HG02623 (cell line): Measurements from ENCODE around the gene CCDC121.
"Not testable (repeated sequence)": the region's sequence is repeated elsewhere in the genome, so short reads cannot be mapped to it uniquely, and the experiment has no call there.

Source experiments
- ATAC-seq: cut with Tn5 transposase; IDR thresholded peaks from one replicate; pipeline ENCODE4 v1.9.1; 2021; ENCODE audit warnings: moderate library complexity; ENCODE audit not compliant: unreplicated experiment

CCDC121 gene

DNA sequence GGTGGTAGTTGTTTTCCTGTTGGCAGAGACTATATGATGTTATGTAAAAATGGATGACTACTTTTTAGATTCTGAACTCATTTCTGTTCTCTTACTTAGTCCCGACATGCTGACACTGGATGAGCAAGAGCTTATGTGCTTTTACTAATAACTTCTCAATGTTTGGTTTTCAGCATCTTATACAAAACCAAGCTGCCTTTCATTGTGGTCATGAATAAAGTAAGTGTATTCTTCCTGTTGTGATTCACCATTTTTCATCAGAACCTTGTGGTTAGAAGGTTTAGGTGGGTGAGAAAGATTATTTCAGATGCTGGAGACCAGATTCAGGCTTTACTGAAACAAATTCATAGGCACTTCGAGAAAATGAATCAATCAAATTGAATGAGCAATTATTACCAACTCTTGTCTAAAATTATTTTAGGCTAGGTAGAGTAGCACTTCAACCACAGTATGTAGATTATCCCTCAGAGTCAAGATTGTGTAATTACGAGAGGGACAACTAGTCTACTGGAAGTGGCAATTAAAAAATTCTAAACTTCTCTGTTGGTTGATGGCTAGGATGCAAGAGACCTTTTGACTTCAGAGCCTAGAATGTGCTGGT lies 9.3 kb upstream of the CCDC121 start:
- no peak for ATAC-seq

DNA sequence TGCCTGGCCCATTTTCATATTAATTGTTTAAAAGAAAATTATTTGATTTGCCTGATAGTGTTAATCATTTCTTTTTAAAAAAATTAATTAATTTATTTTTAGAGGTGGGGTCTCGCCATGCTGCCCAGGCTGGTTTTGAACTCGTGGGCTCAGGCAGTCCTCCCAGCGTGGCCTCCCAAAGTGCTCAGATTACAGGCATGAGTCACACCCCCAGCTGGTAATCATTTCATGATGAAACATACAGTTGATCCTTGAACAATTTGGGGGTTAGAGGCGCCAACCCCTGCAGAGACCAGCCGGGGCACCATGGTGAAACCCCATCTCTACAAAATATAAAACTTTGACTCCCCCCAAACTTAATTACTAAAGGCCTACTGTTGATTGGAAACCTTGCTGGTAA lies 8.0 kb upstream of the CCDC121 start:
- no peak for ATAC-seq

DNA sequence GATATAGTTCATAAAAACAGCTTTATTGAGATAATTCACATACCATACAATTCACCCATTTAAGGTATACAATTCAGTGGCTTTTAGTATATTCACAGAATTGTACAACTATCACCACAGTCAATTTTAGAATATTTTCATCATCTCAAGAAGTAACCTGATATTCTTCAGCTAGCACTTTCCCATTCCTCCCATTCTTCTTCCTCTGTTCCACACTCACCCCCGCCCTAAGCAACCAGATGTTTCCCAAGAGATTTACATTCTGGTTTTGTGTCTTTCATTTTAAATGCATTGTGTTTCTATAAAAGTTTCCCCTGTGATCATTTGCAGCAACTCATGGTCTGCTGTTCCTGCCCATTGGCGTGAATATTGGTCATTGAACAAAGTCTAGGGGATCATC lies 5.5 kb upstream of the CCDC121 start:
- ATAC-seq: no peak

DNA sequence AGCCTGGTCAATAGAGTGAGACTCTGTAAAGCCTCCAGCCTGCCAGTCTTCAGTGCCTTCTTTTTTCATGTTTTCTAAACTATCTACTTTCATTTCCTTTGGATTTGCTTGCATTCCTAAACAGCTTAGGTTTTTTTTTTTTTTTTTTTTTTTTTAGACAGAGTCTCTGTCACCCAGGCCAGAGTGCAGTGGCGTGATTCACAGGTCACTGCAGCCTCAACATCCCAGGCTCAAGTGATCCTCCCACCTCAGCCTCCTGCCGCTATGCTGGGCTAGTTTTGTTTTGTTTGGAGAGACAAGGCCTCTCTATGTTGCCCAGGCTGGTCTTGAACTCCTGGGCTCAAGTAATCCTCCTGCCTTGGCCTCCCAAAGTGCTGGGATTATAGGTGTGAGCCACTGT lies 1.4 kb upstream of the CCDC121 start:
- ATAC-seq: not testable (repeated sequence)

DNA sequence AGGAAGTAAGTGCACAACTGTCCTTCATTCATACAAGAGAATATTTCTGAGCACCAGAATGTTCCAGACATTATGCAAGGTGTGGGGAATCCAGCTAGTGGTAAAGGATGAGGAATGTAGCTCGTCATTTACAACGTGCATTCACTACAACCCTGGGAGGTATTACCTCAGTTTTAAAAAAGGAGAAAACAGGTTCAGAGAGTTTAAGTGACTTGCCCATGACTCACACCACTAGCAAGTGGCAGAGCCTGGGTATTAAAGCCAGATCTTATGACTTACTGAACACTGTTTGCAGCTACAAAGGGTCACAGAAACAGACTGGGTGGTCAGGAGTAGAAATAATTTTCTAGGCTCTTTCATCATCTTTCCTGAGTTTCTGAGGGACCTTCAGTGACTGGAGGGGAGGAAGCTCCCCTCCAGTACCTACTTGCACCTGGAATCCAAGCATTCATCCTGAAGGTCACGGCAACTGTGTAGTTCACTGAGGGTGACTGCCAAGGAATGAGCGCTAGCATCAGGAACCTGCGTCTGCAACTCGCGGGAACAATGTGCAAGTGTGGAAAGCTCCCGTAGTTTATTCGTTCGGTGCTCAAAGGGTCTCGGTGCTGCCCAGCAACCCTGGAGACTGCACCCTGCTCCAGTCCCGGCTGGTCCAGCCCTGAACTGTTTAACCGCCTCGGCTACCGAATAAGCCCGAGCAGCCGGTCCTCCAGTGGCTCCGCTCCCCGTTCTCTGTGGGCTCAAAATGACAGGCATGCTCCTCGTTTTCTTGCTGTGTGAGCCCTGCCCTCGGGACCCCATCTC lies 647 bp downstream of the CCDC121 start:
- no peak for ATAC-seq

DNA sequence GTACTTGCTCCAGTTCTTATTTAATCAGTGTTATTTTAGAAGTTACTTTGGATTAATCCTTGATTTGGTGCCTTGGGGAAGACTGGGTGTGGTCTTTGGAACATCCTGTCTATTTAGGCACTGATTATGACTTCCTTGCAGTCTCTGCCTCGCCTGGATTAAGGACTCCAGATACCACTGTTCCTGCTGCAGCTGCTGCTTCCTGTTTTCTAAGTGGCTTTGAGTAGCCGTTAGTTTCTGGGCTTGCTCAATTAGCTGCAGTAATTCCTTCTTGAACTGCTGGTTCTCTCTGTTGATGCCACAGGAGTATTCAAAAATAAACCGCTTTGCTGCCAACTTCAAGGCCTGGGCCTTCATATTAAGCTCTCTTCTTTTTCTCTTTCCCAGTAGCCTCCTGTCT lies 1.9 kb downstream of the CCDC121 start:
- not testable (repeated sequence) for ATAC-seq

DNA sequence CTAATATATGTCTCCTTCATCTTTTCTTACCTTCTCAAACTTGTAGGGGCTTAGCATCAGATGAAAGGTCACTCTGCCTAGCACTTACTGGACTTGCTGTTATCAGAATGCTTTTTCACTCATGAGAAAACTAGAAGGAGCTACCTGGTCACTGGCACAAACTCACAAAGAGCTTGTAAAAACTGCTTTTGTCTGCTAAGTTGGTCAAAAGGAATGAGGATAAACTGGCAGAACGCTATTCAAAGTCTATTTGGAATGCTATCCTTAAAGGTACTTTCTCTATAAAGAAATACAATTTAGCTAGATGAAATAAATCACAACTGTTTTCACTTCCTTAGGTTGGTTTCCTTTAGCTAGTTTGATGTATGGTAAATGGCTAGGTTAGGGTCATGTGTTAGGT lies 2.5 kb downstream of the CCDC121 start:
- not testable (repeated sequence) for ATAC-seq

DNA sequence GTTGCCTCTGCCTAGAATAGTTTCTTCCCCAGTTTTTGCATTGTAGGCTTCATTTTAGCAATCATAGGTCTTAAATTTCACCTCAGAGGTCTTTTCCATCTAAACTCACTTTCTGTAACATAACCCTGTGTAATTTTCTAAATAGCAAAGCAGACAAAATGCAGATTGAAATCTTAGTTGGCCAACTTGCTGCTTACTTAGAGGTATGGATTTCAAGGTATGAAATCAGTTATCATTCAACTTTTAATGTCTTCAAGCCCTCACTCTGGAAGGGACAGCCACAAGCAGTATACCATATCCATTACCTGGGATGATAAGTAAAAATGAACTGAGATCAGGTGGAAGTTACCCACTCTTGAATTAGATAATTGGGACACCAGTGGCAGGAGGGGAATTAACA lies 3.9 kb downstream of the CCDC121 start:
- ATAC-seq: no peak

DNA sequence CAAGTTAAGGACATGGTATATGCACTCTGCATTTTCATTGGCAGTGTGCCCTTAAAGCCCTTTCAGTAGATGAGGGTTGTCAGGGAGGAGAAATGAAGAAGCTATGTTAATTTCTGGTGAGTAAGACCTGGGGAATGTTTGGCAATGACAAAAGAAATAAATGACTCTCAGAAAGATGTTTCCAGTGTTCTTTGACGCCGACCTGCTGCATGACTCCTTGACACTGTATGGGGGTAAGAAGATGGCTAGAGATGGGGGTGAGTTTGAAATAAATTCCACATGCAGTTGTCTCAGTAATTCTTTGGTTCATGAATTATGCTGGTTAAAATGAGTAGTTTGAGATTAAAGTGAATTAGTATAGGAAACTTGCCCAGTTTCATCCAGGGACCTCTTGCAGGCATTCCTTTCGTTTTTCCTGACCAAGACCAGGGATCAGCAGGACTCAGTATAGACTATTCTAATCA lies 5.9 kb downstream of the CCDC121 start:
- no peak for ATAC-seq

DNA sequence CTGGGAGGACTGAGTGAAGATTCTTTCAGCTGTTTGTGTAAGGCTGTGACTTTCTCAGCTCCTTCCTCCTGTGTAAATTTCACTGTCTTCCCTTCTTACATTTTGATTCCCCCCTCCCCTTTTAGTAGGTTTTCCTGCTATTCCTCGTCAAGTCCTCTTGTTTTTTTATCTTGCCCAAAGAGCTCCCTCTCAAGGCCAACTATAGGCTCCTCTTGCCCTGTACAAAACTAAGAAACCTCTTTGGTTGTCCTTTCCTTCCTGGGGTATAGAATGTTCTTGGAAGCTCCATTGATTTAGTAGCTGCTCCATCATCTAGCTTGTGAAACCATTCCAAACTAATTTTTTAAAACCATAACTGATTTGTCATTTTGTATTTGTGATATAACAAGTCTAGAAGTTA lies 7.3 kb downstream of the CCDC121 start:
- ATAC-seq: no peak

DNA sequence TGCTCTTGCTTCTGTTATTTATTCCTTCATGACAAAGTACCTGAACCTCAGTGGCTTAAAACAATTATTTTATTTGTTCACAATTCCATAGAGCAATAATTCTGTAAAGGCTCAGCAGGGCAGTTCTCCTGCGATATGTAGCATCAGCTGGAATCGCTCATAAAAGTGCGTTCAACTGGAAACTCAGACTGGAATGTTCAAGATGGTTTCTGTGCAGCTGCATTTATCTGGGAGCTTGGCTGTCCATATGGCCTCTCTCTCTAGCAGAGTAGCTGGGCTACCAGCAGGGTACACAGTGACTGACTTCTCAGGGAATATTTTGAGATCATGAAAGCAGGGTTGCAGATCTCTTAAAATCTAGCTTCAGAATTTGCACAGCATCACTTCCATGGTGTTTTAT lies 13.5 kb downstream of the CCDC121 start:
- no peak for ATAC-seq

DNA sequence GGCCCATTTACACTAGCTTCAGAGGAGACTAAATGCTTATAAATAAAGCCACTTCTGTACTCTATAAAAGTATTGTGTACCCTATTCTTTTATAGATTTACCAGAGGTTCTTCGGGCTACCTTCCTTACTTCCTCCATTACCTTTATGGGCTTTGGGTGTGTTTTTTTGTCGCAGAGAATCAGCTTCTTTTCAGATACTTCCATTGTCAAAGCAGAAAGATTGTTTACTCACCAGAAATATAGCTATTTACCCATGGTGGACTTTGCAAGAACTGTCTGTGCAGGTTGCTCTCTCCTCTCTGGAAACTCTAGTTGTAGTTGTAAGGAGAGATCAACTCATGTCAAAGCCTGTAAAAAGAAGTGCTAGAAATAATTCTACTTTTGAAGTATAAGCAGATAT lies 14.8 kb downstream of the CCDC121 start:
- no peak for ATAC-seq

DNA sequence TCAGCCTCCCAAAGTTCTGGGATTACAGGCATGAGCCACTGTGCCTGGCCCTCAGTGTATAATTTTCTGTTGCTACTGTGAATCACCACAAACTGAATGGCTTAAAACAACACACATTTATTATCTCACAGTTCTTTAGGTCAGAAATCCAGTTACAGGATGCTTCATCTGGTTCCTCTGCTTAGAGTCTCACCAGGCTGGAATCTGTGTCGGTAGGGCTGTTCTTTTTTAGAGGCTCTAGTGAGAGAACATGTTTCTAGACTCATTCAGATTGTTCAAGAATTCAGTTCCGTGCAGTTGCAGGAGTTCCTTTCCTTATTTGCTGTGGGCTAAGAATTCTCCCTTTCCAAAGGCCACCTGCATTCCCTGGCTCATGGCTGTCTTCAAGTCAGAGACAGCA lies 22.2 kb downstream of the CCDC121 start:
- ATAC-seq: no peak

DNA sequence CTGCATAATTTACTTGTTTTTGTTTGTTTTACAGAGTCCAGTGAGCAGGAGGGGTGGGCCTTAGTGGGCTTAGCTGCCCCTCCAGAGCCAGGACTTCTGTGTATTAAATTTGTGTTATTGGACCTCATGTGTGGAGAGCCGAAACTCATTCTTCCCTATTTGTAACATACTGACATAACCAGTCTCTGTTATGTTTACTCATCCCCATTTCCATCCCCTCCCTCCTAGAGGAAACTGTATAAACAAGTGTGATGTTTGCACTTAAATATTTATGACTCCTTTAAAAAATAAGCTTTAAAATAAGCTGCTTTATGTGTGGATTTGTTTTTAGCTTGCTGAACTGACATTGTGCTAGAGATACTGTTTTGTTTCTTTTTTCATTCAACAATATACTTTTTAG lies 32.2 kb downstream of the CCDC121 start:
- no peak for ATAC-seq

DNA sequence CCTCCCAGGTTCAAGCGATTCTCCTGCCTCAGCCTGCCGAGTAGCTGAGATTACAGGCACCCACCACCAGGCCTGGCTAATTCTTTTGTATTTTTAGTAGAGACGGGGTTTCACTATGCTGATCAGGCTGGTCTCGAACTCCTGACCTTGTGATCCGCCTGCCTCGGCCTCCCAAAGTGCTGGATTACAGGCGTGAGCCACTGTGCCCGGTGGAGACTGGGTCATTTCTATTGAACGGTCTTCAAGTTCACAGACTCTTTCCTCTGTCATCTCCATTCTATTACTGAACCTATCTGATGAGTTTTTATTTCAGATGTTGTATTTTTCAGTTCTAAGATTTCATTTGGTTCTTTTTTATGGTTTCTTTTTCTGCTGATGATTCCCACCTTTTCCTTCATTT lies 33.4 kb downstream of the CCDC121 start:
- not testable (repeated sequence) for ATAC-seq

DNA sequence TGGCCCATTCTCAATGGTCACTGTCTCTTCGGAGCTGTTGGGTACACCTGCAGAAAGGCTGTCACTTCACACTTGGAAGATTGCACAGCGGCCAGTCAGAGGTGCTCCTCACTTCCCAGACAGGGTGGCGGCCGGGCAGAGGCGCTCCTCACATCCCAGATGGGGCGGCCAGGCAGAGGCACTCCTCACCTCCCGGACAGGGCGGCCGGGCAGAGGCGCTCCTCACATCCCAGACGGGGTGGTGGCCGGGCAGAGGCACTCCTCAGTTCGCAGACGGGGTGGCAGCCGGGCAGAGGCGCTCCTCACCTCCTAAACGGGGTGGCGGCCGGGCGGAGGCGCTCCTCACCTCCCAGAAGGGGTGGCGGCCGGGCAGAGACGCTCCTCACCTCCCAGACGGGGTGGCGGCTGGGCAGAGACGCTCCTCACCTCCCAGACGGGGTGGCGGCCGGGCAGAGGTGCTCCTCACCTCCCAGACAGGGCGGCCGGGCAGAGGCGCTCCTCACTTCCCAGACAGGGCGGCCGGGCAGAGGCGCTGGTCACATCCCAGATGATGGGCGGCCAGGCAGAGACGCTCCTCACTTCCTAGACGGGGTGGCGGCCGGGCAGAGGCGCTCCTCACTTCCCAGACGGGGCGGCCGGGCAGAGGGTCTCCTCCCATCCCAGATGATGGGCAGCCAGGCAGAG lies 34.6 kb downstream of the CCDC121 start:
- not testable (repeated sequence) for ATAC-seq

DNA sequence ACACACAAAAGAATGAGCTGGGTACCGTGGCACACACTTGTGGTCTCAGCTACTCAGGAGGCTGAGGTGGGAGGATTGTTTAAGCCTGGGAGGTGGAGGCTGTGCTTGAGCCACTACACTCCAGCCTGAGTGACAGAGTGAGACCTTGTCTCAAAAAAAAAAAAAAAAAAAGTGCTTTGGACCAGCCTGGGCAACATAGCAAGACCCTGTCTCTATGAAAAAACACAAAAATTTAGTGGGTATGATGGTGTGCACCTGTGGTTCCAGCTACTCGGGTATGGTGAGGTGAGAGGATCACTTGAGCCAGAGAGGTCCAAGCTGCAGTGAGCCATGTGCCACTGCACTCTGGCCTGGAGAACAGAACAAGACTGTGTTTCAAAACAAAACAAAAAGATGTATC lies 35.6 kb downstream of the CCDC121 start:
- no peak for ATAC-seq

DNA sequence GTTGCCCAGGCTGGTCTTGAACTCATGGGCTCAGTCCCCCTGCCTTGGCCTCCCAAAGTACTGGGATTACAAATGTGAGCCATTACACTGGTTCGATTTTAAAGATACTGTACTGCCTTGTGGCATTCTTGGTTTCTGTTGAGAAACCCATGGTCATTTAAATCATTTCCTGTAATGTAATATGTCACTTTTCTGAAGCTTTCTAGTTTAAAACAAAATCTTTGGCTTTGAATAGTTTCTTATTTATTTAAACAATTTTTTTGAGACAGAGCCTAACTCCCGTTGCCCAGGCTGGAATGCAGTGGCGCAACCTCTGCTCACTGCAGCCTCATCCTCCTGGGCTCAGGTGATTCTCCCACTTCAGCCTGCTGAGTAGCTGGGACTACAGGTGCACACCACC lies 37.1 kb downstream of the CCDC121 start:
- ATAC-seq: no peak

DNA sequence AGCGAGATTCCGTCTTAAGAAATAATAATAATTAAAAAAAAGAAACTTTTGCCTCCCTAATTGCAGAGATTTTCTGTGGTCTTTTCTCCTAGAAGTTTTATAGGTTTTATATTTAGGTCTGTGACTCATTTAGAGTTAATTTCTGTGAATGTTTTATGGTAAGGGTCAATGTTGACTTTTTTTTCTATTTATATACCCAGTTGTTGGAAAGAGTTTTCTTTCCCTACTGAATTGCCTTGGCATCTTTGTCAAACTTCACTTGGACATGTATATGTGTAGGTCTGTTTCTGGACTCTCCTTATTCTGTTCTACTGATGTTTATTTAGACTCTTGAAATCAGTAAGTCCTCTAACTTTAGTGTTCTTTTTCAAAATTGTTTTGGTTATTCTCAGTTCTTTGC lies 40.5 kb downstream of the CCDC121 start:
- ATAC-seq: no peak

DNA sequence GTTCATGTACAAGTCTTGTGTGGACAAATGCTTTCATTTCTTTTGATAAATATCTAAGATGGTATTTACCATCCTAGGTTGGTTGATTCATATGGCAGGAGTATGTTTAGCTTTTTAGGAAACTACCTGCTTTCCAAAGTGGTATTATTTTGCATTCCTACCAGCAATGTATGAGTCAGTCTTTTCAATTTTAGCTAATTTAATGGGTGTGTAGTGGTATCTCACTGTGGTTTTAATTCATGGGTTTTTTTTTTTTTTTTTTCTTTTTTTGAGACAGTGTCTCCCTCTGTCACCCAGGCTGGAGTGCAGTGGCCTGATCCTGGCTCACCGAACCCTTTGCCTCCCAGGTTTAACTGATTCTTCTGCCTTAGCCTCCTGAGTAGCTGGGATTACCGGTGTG lies 41.8 kb downstream of the CCDC121 start:
- no peak for ATAC-seq

DNA sequence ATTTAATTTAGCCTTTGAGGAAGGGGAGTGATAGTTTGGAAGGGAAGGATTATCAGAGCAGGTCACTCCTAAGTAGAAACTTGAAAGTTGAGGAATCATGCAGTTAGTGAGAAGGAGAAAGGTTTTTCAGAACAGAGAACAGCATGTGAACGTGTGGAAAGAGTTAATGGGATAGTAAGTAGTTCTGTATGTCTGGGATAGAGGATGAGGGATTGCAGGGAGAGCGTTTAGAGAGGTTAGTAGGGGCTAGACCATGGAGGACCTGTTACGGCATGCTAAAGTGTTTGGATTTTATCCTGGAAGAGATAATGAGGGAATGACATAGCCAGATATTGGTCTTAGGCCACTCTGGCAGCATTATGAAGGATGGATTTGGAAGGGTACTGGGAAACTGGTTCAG lies 44.2 kb downstream of the CCDC121 start:
- ATAC-seq: no peak

DNA sequence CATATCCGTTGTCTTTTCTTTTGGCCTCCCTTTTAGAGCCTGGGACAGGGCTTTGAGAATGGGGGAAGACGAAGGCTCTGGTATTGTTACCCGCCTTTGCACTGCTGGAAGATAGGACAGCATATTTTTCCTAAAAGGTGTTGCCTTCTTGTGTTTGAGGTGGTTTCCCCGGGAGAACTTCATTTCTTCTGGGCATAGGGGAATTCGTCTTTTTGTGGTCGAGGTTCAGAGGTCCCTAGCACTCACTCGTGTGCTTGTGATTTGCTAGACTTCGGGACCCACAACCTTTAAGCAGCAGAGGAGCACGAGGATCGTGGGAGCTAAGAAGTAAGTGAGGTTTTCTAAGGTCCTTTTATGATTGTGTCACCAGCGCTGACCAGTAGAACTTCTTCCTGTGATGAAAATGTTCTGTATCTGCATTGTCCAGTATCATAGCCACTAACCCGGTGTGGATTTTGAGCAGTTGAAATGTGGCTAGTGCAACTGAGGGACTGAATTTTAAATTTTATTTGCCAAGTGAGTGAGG lies 45.4 kb downstream of the CCDC121 start:
- no peak for ATAC-seq
